ENCODE data around the gene SCYL3.

DNA sequence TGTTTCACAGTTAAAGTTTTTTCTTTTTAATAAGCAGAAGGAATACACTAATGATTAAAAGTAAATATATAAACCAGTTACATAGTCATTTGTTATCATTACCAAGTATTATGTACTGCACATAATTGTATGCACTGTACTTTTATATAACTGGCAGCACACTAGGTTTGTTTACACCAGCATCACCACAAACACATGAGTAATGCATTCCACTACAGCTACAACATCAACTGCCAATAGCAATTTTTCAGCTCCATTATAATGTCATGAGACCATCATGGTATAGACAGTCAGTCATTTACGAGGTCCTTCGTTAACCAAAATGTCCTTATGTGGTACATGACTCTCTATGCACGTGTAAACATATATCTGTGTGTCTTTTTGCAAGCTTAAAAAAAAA, 35.2 kb downstream of the SCYL3 start:
- TF ChIP-seq POLR2AphosphoS5 (IDR thresholded peaks at IDR 0.05; ENCODE audit: low read depth, low read length), result no peak
- no peak for TF ChIP-seq MAX (IDR thresholded peaks at IDR 0.05; ENCODE audit: low read depth)
- TF ChIP-seq, protein P1, sequence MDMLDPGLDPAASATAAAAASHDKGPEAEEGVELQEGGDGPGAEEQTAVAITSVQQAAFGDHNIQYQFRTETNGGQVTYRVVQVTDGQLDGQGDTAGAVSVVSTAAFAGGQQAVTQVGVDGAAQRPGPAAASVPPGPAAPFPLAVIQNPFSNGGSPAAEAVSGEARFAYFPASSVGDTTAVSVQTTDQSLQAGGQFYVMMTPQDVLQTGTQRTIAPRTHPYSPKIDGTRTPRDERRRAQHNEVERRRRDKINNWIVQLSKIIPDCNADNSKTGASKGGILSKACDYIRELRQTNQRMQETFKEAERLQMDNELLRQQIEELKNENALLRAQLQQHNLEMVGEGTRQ (IDR thresholded peaks at IDR 0.05; ENCODE audit: borderline replicate concordance, low read depth, low read length), result no peak

All from SK-N-SH (cell line).